DOHH2 (cell line): ENCODE data around the gene FRMPD4.

Experiments used
- H3F3A ChIP-seq: fragments of 200-600 bp; sonication (generic), shearing (Covaris generic); 2 replicates; pipeline ENCODE4 v1.6.0; 2016; ENCODE audit warnings: antibody characterized with exemption, mild to moderate bottlenecking; ENCODE audit not compliant: control insufficient read depth, insufficient read depth
- H3K27ac ChIP-seq: fragments of 200-600 bp; sonication (generic); 2 replicates; pipeline ENCODE4 v1.5.1; 2014; ENCODE audit warnings: low read depth, mild to moderate bottlenecking, low read length, moderate library complexity
- H3K27me3 ChIP-seq: fragments of 200-600 bp; sonication (generic); 2 replicates; pipeline ENCODE4 v1.6.1; 2014; ENCODE audit warnings: mild to moderate bottlenecking, low read length, mixed read lengths; ENCODE audit not compliant: control insufficient read depth
- H3K36me3 ChIP-seq: fragments of 200-600 bp; sonication (generic); 2 replicates; pipeline ENCODE4 v1.6.1; 2014; ENCODE audit warnings: mild to moderate bottlenecking, low read length, moderate library complexity, mixed read lengths; ENCODE audit not compliant: control insufficient read depth
- H3K4me1 ChIP-seq: fragments of 200-600 bp; sonication (generic); 2 replicates; pipeline ENCODE4 v1.6.1; 2014; ENCODE audit warnings: mild to moderate bottlenecking, low read length, mixed read lengths; ENCODE audit not compliant: control insufficient read depth
- H3K4me2 ChIP-seq: fragments of 200-600 bp; sonication (generic); 2 replicates; pipeline ENCODE4 v1.6.0; 2014; ENCODE audit warnings: mild to moderate bottlenecking, low read length, moderate library complexity
- H3K4me3 ChIP-seq: fragments of 200-600 bp; sonication (generic); 2 replicates; pipeline ENCODE4 v1.5.1; 2014; ENCODE audit warnings: mild to moderate bottlenecking, low read length, mixed read lengths
- H3K79me2 ChIP-seq: fragments of 200-600 bp; sonication (generic); 2 replicates; pipeline ENCODE4 v1.6.1; 2014; ENCODE audit warnings: mild to moderate bottlenecking, low read length, mixed read lengths; ENCODE audit not compliant: control insufficient read depth
- H3K9me2 ChIP-seq: fragments of 200-600 bp; sonication (generic); replicated peaks from 2 replicates; pipeline ENCODE4 v1.6.1; 2014; ENCODE audit warnings: mild to moderate bottlenecking, low read length, mixed read lengths; ENCODE audit not compliant: control insufficient read depth
- H3K9me3 ChIP-seq: fragments of 200-600 bp; sonication (generic); 2 replicates; pipeline ENCODE4 v1.6.1; 2014; ENCODE audit warnings: antibody characterized with exemption, low read length, mixed read lengths; ENCODE audit not compliant: control insufficient read depth, insufficient read depth
- H4K20me1 ChIP-seq: fragments of 200-600 bp; sonication (generic); 2 replicates; pipeline ENCODE4 v1.6.0; 2014; ENCODE audit warnings: low read depth, mild to moderate bottlenecking, antibody characterized with exemption, low read length, moderate library complexity; ENCODE audit not compliant: control insufficient read depth, insufficient read depth
- CTCF ChIP-seq: fragments of 200-600 bp; sonication (generic); IDR thresholded peaks from one replicate; pipeline ENCODE4 v1.5.1; 2014; ENCODE audit warnings: antibody characterized with exemption, mild to moderate bottlenecking, low read depth, low read length; ENCODE audit not compliant: poor library complexity, severe bottlenecking
- EZH2phosphoT487 ChIP-seq: fragments of 200-600 bp; sonication (generic); IDR thresholded peaks from 2 replicates; pipeline ENCODE4 v1.6.1; 2017; ENCODE audit warnings: borderline replicate concordance, mild to moderate bottlenecking, antibody characterized with exemption, low read length, moderate library complexity, mixed read lengths

Gene FRMPD4

GRCh38 chrX:12564221-12564620 lies 425.9 kb downstream of the FRMPD4 start:
- H3K9me3 ChIP-seq = no peaks in the 10 kb centered on the region
- no peak overlapping the region for H3K4me3 ChIP-seq
- H3K27ac ChIP-seq = no peak overlapping the region
- no peaks in the 10 kb centered on the region for H3K36me3 ChIP-seq
- H3K4me1 ChIP-seq = no peaks in the 10 kb centered on the region
- no peak overlapping the region for H3K4me2 ChIP-seq
- H3K79me2 ChIP-seq = no peaks in the 10 kb centered on the region
- H3K27me3 ChIP-seq = no peaks in the 10 kb centered on the region
- H4K20me1 ChIP-seq = no peaks in the 10 kb centered on the region
- no peak for TF ChIP-seq EZH2phosphoT487
- no peak for TF ChIP-seq CTCF
- H3K9me2 ChIP-seq = no peaks in the 10 kb centered on the region
- no peaks in the 10 kb centered on the region for H3F3A ChIP-seq

GRCh38 chrX:12567857-12568256 lies 429.6 kb downstream of the FRMPD4 start:
- no peak for TF ChIP-seq EZH2phosphoT487
- peak; percentile 46 for TF ChIP-seq CTCF
- H3K9me2 ChIP-seq = no peaks in the 10 kb centered on the region
- H3K4me3 ChIP-seq = no peak overlapping the region
- H3K9me3 ChIP-seq = no peaks in the 10 kb centered on the region
- no peaks in the 10 kb centered on the region for H3F3A ChIP-seq
- no peaks in the 10 kb centered on the region for H3K27me3 ChIP-seq
- no peaks in the 10 kb centered on the region for H4K20me1 ChIP-seq
- H3K4me1 ChIP-seq = no peaks in the 10 kb centered on the region
- no peak overlapping the region for H3K4me2 ChIP-seq
- H3K79me2 ChIP-seq = no peaks in the 10 kb centered on the region
- no peak overlapping the region for H3K27ac ChIP-seq
- no peaks in the 10 kb centered on the region for H3K36me3 ChIP-seq

GRCh38 chrX:12570859-12571501 lies 432.7 kb downstream of the FRMPD4 start:
- H3K27ac ChIP-seq = no peak overlapping the region

GRCh38 chrX:12579311-12579710 lies 441.0 kb downstream of the FRMPD4 start:
- no peaks in the 10 kb centered on the region for H3K9me3 ChIP-seq
- H3K9me2 ChIP-seq = no peaks in the 10 kb centered on the region
- TF ChIP-seq EZH2phosphoT487 = no peak
- no peak for TF ChIP-seq CTCF
- no peak overlapping the region for H3K4me2 ChIP-seq
- H3K36me3 ChIP-seq = no peaks in the 10 kb centered on the region
- H3K27ac ChIP-seq = no peak overlapping the region
- no peak overlapping the region for H3K4me3 ChIP-seq
- no peaks in the 10 kb centered on the region for H3F3A ChIP-seq
- H4K20me1 ChIP-seq = no peaks in the 10 kb centered on the region
- H3K4me1 ChIP-seq = no peaks in the 10 kb centered on the region
- no peaks in the 10 kb centered on the region for H3K27me3 ChIP-seq
- no peaks in the 10 kb centered on the region for H3K79me2 ChIP-seq

More at GRCh38 chrX:12570859-12571501, 432.7 kb downstream of the FRMPD4 start:
- Histone ChIP-seq H3K4me3 (no peak overlapping the region), H3K79me2 (no peaks in the 10 kb centered on the region), H4K20me1 (no peaks in the 10 kb centered on the region), H3K9me3 (no peaks in the 10 kb centered on the region), H3K9me2 (no peaks in the 10 kb centered on the region), H3K4me2 (no peak overlapping the region), H3K27me3 (no peaks in the 10 kb centered on the region), H3K36me3 (no peaks in the 10 kb centered on the region), H3K4me1 (no peaks in the 10 kb centered on the region), H3F3A (no peaks in the 10 kb centered on the region)
- TF ChIP-seq EZH2phosphoT487 = no peak
